ENCODE data around the gene EIF1AX.
A peak's percentile ranks its signal among the peaks of the same experiment; 100 is the strongest.
"Not testable (repeated sequence)": the region's sequence is repeated elsewhere in the genome, so short reads cannot be mapped to it uniquely, and the experiment has no call there.

EIF1AX gene

DNA sequence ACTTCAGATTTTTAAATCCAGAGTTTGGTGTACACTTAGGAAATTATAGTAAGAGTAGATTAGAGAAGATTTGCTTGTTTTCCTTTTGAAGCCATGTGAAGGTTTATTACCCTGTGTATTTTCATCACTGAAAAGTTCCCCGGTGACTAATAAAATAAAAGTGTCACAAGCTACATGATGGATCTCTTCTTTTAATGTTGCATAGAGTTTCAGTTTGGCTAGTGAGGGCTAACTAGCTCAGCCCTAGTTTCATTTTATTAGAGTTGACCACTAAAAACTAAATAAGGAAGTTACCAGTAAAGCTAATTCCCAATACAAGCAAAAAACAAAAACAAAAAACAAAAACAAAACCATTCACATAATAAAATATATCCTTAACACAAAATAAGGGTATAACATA lies 14.8 kb downstream of the EIF1AX start:
- not testable (repeated sequence) for DNase-seq

DNA sequence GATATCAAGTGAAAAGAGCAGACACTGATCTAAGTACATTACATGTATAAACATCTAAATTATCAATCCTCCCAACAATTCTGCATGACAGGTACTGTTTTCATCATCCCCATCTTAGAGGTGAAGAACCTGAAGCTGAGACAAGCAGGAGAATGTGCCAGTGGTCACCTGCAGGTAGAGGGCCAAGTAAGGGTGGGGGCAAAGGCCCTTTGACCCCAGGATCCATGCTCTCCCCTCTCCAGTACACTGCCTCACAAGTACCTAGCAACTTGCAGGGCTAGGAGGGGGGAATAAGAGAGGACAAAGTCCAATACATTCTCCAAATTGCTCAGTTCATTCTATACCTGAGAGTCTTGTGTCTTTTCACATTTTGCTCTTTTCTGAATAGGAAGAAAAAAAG lies 16.7 kb downstream of the EIF1AX start:
- no peak for DNase-seq

DNA sequence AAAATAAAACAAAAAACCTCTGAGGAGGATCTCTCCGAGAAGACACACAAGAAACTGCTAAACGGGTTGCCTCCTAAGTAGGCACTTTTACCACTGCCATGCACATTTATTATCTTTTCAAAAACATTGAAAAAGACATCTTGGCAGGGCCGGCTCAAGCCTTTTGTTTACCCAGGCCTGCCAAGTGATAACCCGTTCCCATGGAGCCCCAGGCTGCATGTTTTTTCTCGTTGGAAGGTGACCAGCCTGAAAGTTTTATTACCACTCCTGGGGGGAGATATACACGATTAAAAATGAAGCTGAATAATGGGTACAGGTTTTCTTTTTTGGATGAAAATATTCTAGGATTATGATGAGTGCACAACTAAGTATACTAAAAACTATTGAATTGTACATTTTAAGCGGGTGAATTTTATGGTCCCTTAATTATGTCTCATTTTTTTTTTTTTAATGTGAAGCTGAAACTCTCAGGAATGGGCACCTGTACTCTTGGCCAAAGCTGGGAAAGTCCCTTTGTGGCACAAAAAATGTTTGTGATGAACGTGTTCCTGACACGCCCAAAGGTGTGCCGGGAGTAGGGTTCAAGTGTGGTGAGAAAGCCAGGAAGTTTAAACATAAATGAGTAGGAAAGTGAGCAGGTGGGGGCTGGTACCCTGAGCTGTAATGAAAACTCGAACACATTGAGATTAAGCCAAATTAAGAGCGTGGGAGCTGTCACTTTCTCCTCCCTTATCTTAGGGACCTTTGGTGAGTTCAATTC lies 23.4 kb downstream of the EIF1AX start:
- peak in 1 of 3 experiments; percentile 40 for DNase-seq

DNA sequence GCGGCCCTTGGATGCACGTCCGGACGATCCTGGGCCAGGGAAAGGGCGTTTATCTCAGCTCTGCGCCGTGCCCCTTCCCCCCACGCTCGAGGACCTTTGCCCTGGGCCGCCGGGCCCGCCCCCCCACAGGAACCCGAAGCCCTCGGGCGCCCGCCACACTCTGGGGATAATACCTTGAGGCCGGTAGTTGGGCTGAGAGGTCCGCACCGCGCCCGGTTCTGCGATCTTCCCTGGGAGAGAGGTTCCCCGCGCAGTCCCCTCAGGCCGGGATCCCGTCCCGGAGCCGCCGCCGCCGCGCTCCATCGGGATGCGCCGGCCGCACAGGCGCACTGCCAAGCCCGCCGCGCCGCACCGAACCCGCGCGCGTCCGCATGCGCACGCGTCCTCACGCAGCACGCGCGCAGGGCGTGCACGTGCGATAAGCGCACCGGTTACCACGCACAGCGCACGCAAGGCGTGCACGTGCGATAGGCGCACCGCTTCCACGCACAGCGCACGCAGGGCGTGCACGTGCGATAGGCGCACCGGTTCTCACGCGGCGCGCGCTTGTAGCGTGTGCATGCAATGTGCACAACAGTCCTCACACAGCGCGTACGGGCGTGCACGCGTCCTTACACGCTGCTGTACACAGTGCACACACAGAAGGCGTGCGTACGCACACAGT lies 24.9 kb downstream of the EIF1AX start, which contains the start of gene MAP7D2:
TSS of gene MAP7D2 (minus strand) at position 331 of the 664 bp plus-strand sequence. CDS start at position 303, 28 bp downstream.
- DNase-seq = peak in 2 of 3 experiments; percentile 72 to 78

DNA sequence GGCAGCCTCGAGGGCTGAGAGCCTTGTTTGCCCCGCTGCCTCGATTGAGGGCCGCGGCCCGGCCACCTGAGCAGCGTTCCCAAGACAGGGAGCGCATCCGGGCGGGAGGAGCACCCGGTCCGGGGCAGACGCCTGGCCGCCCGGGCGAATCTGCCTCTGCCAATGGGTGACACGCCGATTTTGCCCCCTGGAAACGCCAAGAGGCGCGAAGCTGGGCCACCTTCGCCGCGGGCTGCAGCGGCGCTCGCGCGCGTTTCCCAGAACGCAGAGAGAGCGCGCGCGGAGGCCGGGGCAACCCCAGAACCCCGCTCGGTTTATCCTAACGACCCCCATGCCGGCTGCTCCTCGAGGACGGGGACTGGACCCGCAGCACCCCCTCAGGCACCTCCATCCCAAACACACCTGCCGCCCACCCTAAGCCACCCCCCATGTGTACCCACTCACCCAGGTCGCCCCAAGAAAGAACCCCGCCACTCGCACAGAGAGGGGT lies 25.5 kb downstream of the EIF1AX start:
- DNase-seq = peak in 2 of 3 experiments; percentile 74

DNA sequence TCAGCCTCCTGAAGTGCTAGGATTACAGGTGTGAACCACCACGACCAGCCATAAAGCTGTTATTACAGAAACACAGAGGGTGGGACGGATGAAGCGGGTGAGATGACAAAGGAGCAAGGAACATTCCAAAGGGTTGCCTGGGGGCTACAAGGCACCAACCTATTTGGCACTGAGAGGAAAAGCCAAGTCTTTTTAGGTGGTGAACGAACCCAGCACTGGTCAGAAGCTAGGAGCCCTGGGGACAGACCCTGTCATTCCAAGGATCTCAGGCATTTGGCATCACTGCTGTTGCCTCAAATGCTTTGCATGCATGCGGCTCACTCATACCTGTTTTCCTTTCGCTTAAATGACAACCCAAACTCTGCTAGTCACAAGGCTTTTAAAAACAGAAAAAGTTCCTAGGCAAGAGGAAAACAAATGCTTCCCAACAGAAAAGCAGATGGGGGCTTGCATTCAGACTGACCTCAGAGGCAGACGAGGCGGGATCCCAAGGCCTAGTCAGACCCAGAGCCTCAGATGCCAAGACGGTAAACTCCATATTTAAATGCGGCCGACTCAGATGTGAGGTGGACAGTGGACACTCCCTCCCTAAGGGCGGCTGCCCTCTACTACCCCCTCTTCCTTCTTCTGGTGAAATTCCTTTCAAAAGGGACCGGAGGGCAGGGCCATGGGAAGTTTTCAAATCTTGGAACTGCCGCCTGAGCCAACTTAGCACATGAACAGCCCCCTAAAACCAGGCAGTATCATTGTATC lies 29.4 kb downstream of the EIF1AX start:
- no peak for DNase-seq

DNA sequence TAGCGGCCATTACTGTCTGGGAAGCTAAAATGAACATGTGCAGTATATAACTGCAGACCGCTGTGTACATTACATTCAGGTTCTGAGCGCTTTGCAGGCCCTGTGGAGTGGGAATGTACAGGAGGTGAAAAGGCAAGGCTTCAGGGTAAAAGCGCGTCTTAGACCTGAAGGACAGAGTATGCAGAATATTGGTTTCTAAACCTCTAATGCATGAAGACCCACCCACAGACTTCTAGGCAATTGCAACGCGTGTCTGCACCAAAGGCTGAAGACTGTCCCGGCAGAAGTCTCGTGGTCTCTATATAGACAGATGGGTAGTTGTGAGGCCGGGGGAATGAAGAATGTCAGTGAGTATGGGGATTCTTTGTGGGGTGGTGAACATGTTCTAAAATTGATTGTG lies 30.4 kb downstream of the EIF1AX start:
- DNase-seq = no peak

DNA sequence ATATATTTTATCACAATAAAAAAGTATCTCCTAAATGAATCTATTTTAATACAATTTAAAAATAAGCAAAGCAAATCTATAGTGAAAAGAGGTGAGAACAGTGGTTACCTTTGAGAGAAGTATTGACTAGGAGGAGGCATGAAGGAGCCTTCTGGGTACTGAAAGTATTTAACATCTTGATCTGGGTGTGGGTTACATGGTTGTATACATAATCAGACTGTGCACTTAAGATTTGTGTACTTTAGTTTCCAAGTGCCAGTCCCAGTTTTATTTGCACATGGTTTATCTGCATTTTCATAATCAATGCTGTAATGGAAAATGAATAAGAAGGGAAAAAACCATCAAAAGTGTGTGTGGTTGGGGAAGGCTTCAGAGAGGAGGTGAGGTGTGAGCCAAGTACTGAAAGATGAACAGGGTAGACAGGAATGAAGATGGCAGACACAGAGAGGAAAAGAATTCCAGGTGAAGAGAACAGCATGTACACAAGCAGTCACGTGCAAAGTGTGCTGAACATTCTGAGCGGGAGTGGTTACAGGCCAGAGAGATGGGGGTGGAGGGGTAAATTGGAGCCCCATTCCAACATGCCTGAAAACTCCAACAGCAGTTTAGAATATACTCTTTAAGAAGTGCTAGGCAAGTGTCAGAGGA lies 39.6 kb downstream of the EIF1AX start:
- no peak for DNase-seq

DNA sequence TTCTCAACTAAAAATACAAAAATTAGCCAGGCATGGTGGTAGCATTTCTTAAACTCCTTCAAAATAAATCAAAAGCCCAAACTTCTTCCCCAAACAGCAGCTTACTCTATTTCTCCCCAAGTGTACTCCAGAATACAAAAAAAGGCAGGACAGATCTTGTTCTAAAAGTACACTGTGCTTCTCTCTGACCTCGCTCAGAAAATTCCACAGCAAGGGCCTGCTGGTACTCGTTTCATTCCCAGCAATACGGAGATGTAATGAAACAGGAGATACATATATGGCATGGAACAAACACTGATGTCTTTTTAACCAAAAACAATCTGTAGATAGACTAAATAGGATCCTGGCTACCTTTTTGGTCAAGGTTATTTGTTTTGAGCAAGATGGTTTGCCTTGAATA lies 50.1 kb downstream of the EIF1AX start:
- DNase-seq = no peak

DNA sequence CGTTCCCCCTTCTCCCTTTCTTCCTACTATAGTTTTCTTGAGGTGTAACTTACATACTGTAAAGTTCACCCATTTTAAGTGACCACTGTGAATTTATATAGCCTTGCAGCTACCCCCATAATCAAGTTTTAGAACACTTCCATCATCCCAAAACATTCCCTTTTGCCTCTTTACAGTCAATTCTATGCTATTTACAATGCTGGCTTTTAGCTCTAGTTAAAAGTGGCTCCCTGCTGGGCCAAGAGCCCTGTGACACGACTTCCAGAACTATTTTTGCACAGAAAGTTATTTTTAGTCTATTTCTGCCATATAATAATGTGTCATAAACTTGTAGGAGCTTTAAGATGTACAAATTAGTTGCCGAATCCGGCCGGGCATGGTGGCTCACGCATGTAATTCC lies 51.8 kb downstream of the EIF1AX start:
- DNase-seq = no peak

DNA sequence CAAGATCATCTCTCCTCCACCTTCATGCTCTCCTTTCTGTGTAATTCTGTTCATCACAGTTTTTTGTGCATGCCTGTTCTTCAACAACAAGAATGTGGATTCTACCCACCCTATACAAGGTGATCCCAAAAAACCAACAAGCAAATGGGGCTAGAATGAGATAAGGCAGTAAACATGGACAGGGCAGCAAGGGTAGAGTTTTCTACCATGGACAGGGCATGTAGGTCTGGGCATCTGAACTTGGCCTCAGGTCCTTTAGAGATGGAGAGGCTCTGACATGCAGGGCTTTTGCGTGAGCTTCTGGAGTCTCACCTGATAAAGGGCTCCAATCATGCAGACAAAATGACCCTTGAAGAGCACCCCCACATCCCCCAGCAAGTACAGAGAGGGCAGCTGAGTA lies 61.4 kb downstream of the EIF1AX start:
- DNase-seq = no peak
